HG02973 (cell line): Measurements from ENCODE around the gene ITGB3BP.
"Not testable (repeated sequence)": the region's sequence is repeated elsewhere in the genome, so short reads cannot be mapped to it uniquely, and the experiment has no call there.

ENCODE experiments used
- ATAC-seq: cut with Tn5 transposase; IDR thresholded peaks from one replicate; pipeline ENCODE4 v1.9.1; 2021; ENCODE audit warnings: moderate library complexity; ENCODE audit not compliant: unreplicated experiment

Gene ITGB3BP

GRCh38 chr1:63522891-63523728, at the start of gene ITGB3BP, which contains the start of gene EFCAB7:
Gene ITGB3BP (minus strand): TSS chr1:63523225. CDS start chr1:63523133, 92 bp downstream.
Gene EFCAB7 (plus strand): TSS chr1:63523525. CDS start chr1:63525573, 2,048 bp downstream.
- ATAC-seq, result peak; percentile 85

GRCh38 chr1:63572686-63573085, 49.7 kb upstream of the ITGB3BP start:
- ATAC-seq, result not testable (repeated sequence)

GRCh38 chr1:63569640-63570316, 46.8 kb upstream of the ITGB3BP start:
- no peak for ATAC-seq

GRCh38 chr1:63569068-63569467, 46.0 kb upstream of the ITGB3BP start:
- no peak for ATAC-seq

- ATAC-seq, result no peak
Measured at GRCh38 chr1:63563745-63564144, 40.7 kb upstream of the ITGB3BP start.

- no peak for ATAC-seq
Measured at GRCh38 chr1:63559357-63559756, 36.3 kb upstream of the ITGB3BP start.

- no peak for ATAC-seq
Measured at GRCh38 chr1:63557365-63557987, 34.5 kb upstream of the ITGB3BP start.

- no peak for ATAC-seq
Measured at GRCh38 chr1:63555480-63555879, 32.5 kb upstream of the ITGB3BP start.

GRCh38 chr1:63548877-63549276, 25.9 kb upstream of the ITGB3BP start:
- ATAC-seq, result no peak

- ATAC-seq, result no peak
Measured at GRCh38 chr1:63548303-63548702, 25.3 kb upstream of the ITGB3BP start.

GRCh38 chr1:63547621-63548294, 24.7 kb upstream of the ITGB3BP start:
- no peak for ATAC-seq

- no peak for ATAC-seq
Measured at GRCh38 chr1:63545780-63546179, 22.8 kb upstream of the ITGB3BP start.

GRCh38 chr1:63537940-63538339, 14.9 kb upstream of the ITGB3BP start:
- ATAC-seq, result no peak

GRCh38 chr1:63537006-63537405, 14.0 kb upstream of the ITGB3BP start:
- no peak for ATAC-seq

GRCh38 chr1:63534406-63534805, 11.4 kb upstream of the ITGB3BP start:
- no peak for ATAC-seq

GRCh38 chr1:63533931-63534330, 10.9 kb upstream of the ITGB3BP start:
- ATAC-seq, result no peak

GRCh38 chr1:63532727-63533126, 9.7 kb upstream of the ITGB3BP start:
- ATAC-seq, result no peak

- no peak for ATAC-seq
Measured at GRCh38 chr1:63524201-63524600, 1.2 kb upstream of the ITGB3BP start.

GRCh38 chr1:63523738-63524137, 713 bp upstream of the ITGB3BP start:
- ATAC-seq, result peak; percentile 19

- no peak for ATAC-seq
Measured at GRCh38 chr1:63516629-63517028, 6.4 kb downstream of the ITGB3BP start.

GRCh38 chr1:63512584-63512983, 10.4 kb downstream of the ITGB3BP start:
- no peak for ATAC-seq
